ENCODE data around the gene ITPKB. TPM values are rescaled to one million over a fixed set of nuclear protein-coding genes. Genes with fewer than 3 reads are reported as not detected.
"Not testable (repeated sequence)": the region's sequence is repeated elsewhere in the genome, so short reads cannot be mapped to it uniquely, and the experiment has no call there.

ITPKB gene
- total and polyA plus RNA-seq, 7 experiments from 2014 or later, result 51.7 to 429 (median 177) TPM

- no peak overlapping the region for H3K27ac Mint-ChIP-seq
- no peak overlapping the region for H3K4me3 ChIP-seq (ENCODE audit: low read length)
- peaks cover 0 to 5% (median 0%) of the 10 kb centered on the region in 5 donors for H3K36me3 Mint-ChIP-seq
- H3K4me3 Mint-ChIP-seq, result no peak overlapping the region
- CTCF ChIA-PET, result no interaction called here
- H3K9me3 ChIP-seq (ENCODE audit: control insufficient read depth in 2 of 3, low read length in 3 of 3), result no peaks in the 10 kb centered on the region
- peaks cover 0 to 7% (median 2%) of the 10 kb centered on the region in 11 donors for H3K9me3 Mint-ChIP-seq
- peaks cover 3 to 10% (median 6%) of the 10 kb centered on the region in 5 donors for H3K27me3 Mint-ChIP-seq
- no peaks in the 10 kb centered on the region for H3K27me3 ChIP-seq (ENCODE audit: control insufficient read depth in 2 of 2, insufficient read depth in 2 of 2, low read length in 2 of 2)
- no peak for DNase-seq
- peaks cover 0 to 6% (median 0%) of the 10 kb centered on the region in 7 donors for H3K4me1 Mint-ChIP-seq
- no peak for ATAC-seq
- intact Hi-C loops (cut with micrococcal nuclease), result loop anchor here in 1 of 2 donors (10.0 kb wide), 1 partner anchor 475 kb away; no protein-coding TSS in a partner anchor
- no peak overlapping the region for H3K27ac ChIP-seq (ENCODE audit: low read depth, low read length)
- no peaks in the 10 kb centered on the region for H3K4me1 ChIP-seq (ENCODE audit: control insufficient read depth in 2 of 2, insufficient read depth in 2 of 2, low read length in 2 of 2)
- POLR2A ChIA-PET, result interaction anchor here (0.5 kb wide), 1 partner anchor 48 kb away, joined by 3 read pairs; no protein-coding TSS in a partner anchor
- no peaks in the 10 kb centered on the region for H3K36me3 ChIP-seq (ENCODE audit: control insufficient read depth in 2 of 3, insufficient read depth in 3 of 3, low read length in 3 of 3)
Observed at GRCh38 chr1:226599636-226600238, 139.3 kb downstream of the ITPKB start.

GRCh38 chr1:226598955-226599354, 140.1 kb downstream of the ITPKB start:
- intact Hi-C loops (cut with micrococcal nuclease); H3K36me3 ChIP-seq (ENCODE audit: control insufficient read depth in 2 of 3, insufficient read depth in 3 of 3, low read length in 3 of 3); H3K9me3 Mint-ChIP-seq; H3K4me1 Mint-ChIP-seq; ATAC-seq; H3K9me3 ChIP-seq (ENCODE audit: control insufficient read depth in 2 of 3, low read length in 3 of 3); H3K27me3 ChIP-seq (ENCODE audit: control insufficient read depth in 2 of 2, insufficient read depth in 2 of 2, low read length in 2 of 2); CTCF ChIA-PET; H3K4me1 ChIP-seq (ENCODE audit: control insufficient read depth in 2 of 2, insufficient read depth in 2 of 2, low read length in 2 of 2); H3K27ac Mint-ChIP-seq; H3K4me3 ChIP-seq (ENCODE audit: low read length); H3K4me3 Mint-ChIP-seq; H3K27me3 Mint-ChIP-seq; DNase-seq; H3K27ac ChIP-seq (ENCODE audit: low read depth, low read length); POLR2A ChIA-PET; H3K36me3 Mint-ChIP-seq: not testable (repeated sequence)

- H3K9me3 ChIP-seq (ENCODE audit: control insufficient read depth in 2 of 3, low read length in 3 of 3), result no peaks in the 10 kb centered on the region
- no peaks in the 10 kb centered on the region for H3K36me3 ChIP-seq (ENCODE audit: control insufficient read depth in 2 of 3, insufficient read depth in 3 of 3, low read length in 3 of 3)
- Mint-ChIP-seq H3K27ac (no peak overlapping the region), H3K4me3 (no peak overlapping the region), H3K4me1 (peaks cover 0 to 5% (median 0%) of the 10 kb centered on the region in 7 donors), H3K9me3 (peaks cover 0 to 7% (median 2%) of the 10 kb centered on the region in 11 donors), H3K27me3 (peaks cover 5 to 10% (median 8%) of the 10 kb centered on the region in 5 donors), H3K36me3 (peaks cover 0 to 5% (median 0%) of the 10 kb centered on the region in 5 donors)
- H3K27me3 ChIP-seq (ENCODE audit: control insufficient read depth in 2 of 2, insufficient read depth in 2 of 2, low read length in 2 of 2), result no peaks in the 10 kb centered on the region
- ATAC-seq, result no peak
- DNase-seq, result no peak
- no peak overlapping the region for H3K4me3 ChIP-seq (ENCODE audit: low read length)
- POLR2A ChIA-PET, result no interaction called here
- CTCF ChIA-PET, result no interaction called here
- intact Hi-C loops (cut with micrococcal nuclease), result no loop called here
- no peaks in the 10 kb centered on the region for H3K4me1 ChIP-seq (ENCODE audit: control insufficient read depth in 2 of 2, insufficient read depth in 2 of 2, low read length in 2 of 2)
- H3K27ac ChIP-seq (ENCODE audit: low read depth, low read length), result no peak overlapping the region
Observed at GRCh38 chr1:226598455-226598849, 140.6 kb downstream of the ITPKB start.

GRCh38 chr1:226597616-226598454, 141.2 kb downstream of the ITPKB start:
- Histone ChIP-seq H3K36me3 (ENCODE audit: control insufficient read depth in 2 of 3, insufficient read depth in 3 of 3, low read length in 3 of 3) (no peaks in the 10 kb centered on the region), H3K4me1 (ENCODE audit: control insufficient read depth in 2 of 2, insufficient read depth in 2 of 2, low read length in 2 of 2) (no peaks in the 10 kb centered on the region), H3K9me3 (ENCODE audit: control insufficient read depth in 2 of 3, low read length in 3 of 3) (no peaks in the 10 kb centered on the region), H3K27ac (ENCODE audit: low read depth, low read length) (no peak overlapping the region), H3K4me3 (ENCODE audit: low read length) (no peak overlapping the region), H3K27me3 (ENCODE audit: control insufficient read depth in 2 of 2, insufficient read depth in 2 of 2, low read length in 2 of 2) (no peaks in the 10 kb centered on the region)
- H3K9me3 Mint-ChIP-seq, result peaks cover 0 to 7% (median 2%) of the 10 kb centered on the region in 11 donors
- CTCF ChIA-PET, result interaction anchor here (0.6 kb wide), 1 partner anchor 314 kb away, joined by 3 read pairs; no protein-coding TSS in a partner anchor
- H3K4me3 Mint-ChIP-seq, result no peak overlapping the region
- intact Hi-C loops (cut with micrococcal nuclease), result no loop called here
- H3K36me3 Mint-ChIP-seq, result peaks cover 0 to 5% (median 0%) of the 10 kb centered on the region in 5 donors
- no peak for ATAC-seq
- H3K27me3 Mint-ChIP-seq, result peaks cover 5 to 12% (median 9%) of the 10 kb centered on the region in 5 donors
- peaks cover 0 to 2% (median 0%) of the 10 kb centered on the region in 7 donors for H3K4me1 Mint-ChIP-seq
- H3K27ac Mint-ChIP-seq, result no peak overlapping the region
- no peak for DNase-seq
- POLR2A ChIA-PET, result no interaction called here

- no peak for ATAC-seq
- peaks cover 0 to 2% (median 0%) of the 10 kb centered on the region in 7 donors for H3K4me1 Mint-ChIP-seq
- POLR2A ChIA-PET, result no interaction called here
Observed at GRCh38 chr1:226596531-226597165, 142.4 kb downstream of the ITPKB start.

GRCh38 chr1:226593541-226593940, 145.5 kb downstream of the ITPKB start:
- no peaks in the 10 kb centered on the region for H3K4me1 ChIP-seq (ENCODE audit: control insufficient read depth in 2 of 2, insufficient read depth in 2 of 2, low read length in 2 of 2)
- intact Hi-C loops (cut with micrococcal nuclease), result no loop called here
- CTCF ChIA-PET, result no interaction called here
- peaks cover 0 to 7% (median 2%) of the 10 kb centered on the region in 11 donors for H3K9me3 Mint-ChIP-seq
- H3K27ac Mint-ChIP-seq, result no peak overlapping the region
- POLR2A ChIA-PET, result no interaction called here
- no peak overlapping the region for H3K4me3 ChIP-seq (ENCODE audit: low read length)
- DNase-seq, result no peak
- H3K4me1 Mint-ChIP-seq, result peaks cover 0 to 2% (median 0%) of the 10 kb centered on the region in 7 donors
- ATAC-seq, result no peak
- H3K27ac ChIP-seq (ENCODE audit: low read depth, low read length), result no peak overlapping the region
- no peaks in the 10 kb centered on the region for H3K9me3 ChIP-seq (ENCODE audit: control insufficient read depth in 2 of 3, low read length in 3 of 3)
- H3K36me3 ChIP-seq (ENCODE audit: control insufficient read depth in 2 of 3, insufficient read depth in 3 of 3, low read length in 3 of 3), result no peaks in the 10 kb centered on the region
- peaks cover 2 to 16% (median 3%) of the 10 kb centered on the region in 5 donors for H3K27me3 Mint-ChIP-seq
- no peaks in the 10 kb centered on the region for H3K27me3 ChIP-seq (ENCODE audit: control insufficient read depth in 2 of 2, insufficient read depth in 2 of 2, low read length in 2 of 2)
- H3K36me3 Mint-ChIP-seq, result peaks cover 0 to 5% (median 0%) of the 10 kb centered on the region in 5 donors
- no peak overlapping the region for H3K4me3 Mint-ChIP-seq

More at GRCh38 chr1:226596531-226597165, 142.4 kb downstream of the ITPKB start:
- Mint-ChIP-seq H3K4me3 (no peak overlapping the region), H3K27me3 (peaks cover 5 to 12% (median 9%) of the 10 kb centered on the region in 5 donors), H3K27ac (no peak overlapping the region), H3K9me3 (peaks cover 0 to 7% (median 2%) of the 10 kb centered on the region in 11 donors), H3K36me3 (peaks cover 0 to 5% (median 0%) of the 10 kb centered on the region in 5 donors)
- DNase-seq, result no peak
- Histone ChIP-seq H3K27me3 (ENCODE audit: control insufficient read depth in 2 of 2, insufficient read depth in 2 of 2, low read length in 2 of 2) (no peaks in the 10 kb centered on the region), H3K9me3 (ENCODE audit: control insufficient read depth in 2 of 3, low read length in 3 of 3) (no peaks in the 10 kb centered on the region), H3K36me3 (ENCODE audit: control insufficient read depth in 2 of 3, insufficient read depth in 3 of 3, low read length in 3 of 3) (no peaks in the 10 kb centered on the region), H3K27ac (ENCODE audit: low read depth, low read length) (no peak overlapping the region), H3K4me3 (ENCODE audit: low read length) (no peak overlapping the region), H3K4me1 (ENCODE audit: control insufficient read depth in 2 of 2, insufficient read depth in 2 of 2, low read length in 2 of 2) (no peaks in the 10 kb centered on the region)
- intact Hi-C loops (cut with micrococcal nuclease), result no loop called here
- CTCF ChIA-PET, result interaction anchor here (0.6 kb wide), 1 partner anchor 315 kb away, joined by 3 read pairs; no protein-coding TSS in a partner anchor

All from naive thymus-derived CD4-positive, alpha-beta T cell (primary cell).